A673 (cell line): ENCODE data around the gene NDUFS7.

Source experiments
- CTCF ChIP-seq: fragments of 300-800, 200-600 bp; sonication (generic); conservative IDR thresholded peaks from 2 replicates; pipeline ENCODE4 v1.5.1; 2017; ENCODE audit warnings: low read depth, mild to moderate bottlenecking, antibody characterized with exemption, low read length, moderate library complexity, mixed read lengths
- EZH2 ChIP-seq: fragments of 200-600 bp; sonication (generic); IDR thresholded peaks from 2 replicates; pipeline ENCODE4 v1.6.1; 2017; ENCODE audit warnings: borderline replicate concordance, low read depth, mild to moderate bottlenecking, mixed read lengths, antibody characterized with exemption, low read length; ENCODE audit not compliant: poor library complexity, severe bottlenecking

GRCh38 chr19:1369214-1369805 is 14.4 kb upstream of the NDUFS7 start:
- TF ChIP-seq CTCF (no peak), EZH2 (no peak)
